Neuronal stem cell (in vitro differentiated cells): ENCODE data around the gene SQSTM1.
A peak's percentile ranks its signal among the peaks of the same experiment; 100 is the strongest.

ENCODE experiments used
- DNase-seq: peaks from one replicate; pipeline ENCODE4 v3.0.0-alpha.2; 2013; ENCODE audit warnings: low spot score
- H2AFZ ChIP-seq: one replicate; pipeline ENCODE4 v1.6.1; 2013; ENCODE audit warnings: mild to moderate bottlenecking, low read length, inconsistent platforms
- H2AK5ac ChIP-seq: 2 replicates; pipeline ENCODE4 v1.6.1; 2013; ENCODE audit warnings: low read depth, mild to moderate bottlenecking, inconsistent platforms, low read length, moderate library complexity, mixed read lengths
- H2BK120ac ChIP-seq: 2 replicates; pipeline ENCODE4 v1.6.1; 2013; ENCODE audit warnings: low read depth, mild to moderate bottlenecking, inconsistent platforms, low read length, moderate library complexity, mixed read lengths
- H2BK12ac ChIP-seq: one replicate; pipeline ENCODE4 v1.6.1; 2013; ENCODE audit warnings: low read length, inconsistent platforms
- H2BK15ac ChIP-seq: 2 replicates; pipeline ENCODE4 v1.6.1; 2013; ENCODE audit warnings: mild to moderate bottlenecking, low read length, inconsistent platforms, mixed read lengths
- H2BK5ac ChIP-seq: one replicate; pipeline ENCODE4 v1.6.1; 2013; ENCODE audit warnings: inconsistent platforms, mild to moderate bottlenecking, low read length, moderate library complexity
- H3K14ac ChIP-seq: one replicate; pipeline ENCODE4 v1.6.1; 2013; ENCODE audit warnings: low read length, inconsistent platforms
- H3K18ac ChIP-seq: 2 replicates; pipeline ENCODE4 v1.6.1; 2013; ENCODE audit warnings: low read length, inconsistent platforms
- H3K23ac ChIP-seq: 2 replicates; pipeline ENCODE4 v1.6.1; 2013; ENCODE audit warnings: low read depth, mild to moderate bottlenecking, mixed read lengths, low read length, inconsistent platforms; ENCODE audit not compliant: poor library complexity
- H3K27ac ChIP-seq: replicated peaks from 3 replicates; pipeline ENCODE4 v1.5.1; 2013; ENCODE audit warnings: low read length, inconsistent platforms
- H3K27me3 ChIP-seq, 3 experiments: 2 replicates each; pipeline ENCODE4 v1.6.1; 2013; ENCODE audit warnings: low read length in 3 of 3, mild to moderate bottlenecking in 2 of 3, inconsistent platforms in 1 of 3, low read depth in 1 of 3, mixed read lengths in 1 of 3, moderate library complexity in 1 of 3; ENCODE audit not compliant: control insufficient read depth in 3 of 3, insufficient read depth in 3 of 3
- H3K36me3 ChIP-seq, 2 donors: replicated peaks in 1 of 2; 2 replicates each; pipeline ENCODE4 v1.6.1; 2013; ENCODE audit warnings: low read length in 2 of 2; ENCODE audit not compliant: control insufficient read depth in 2 of 2, insufficient read depth in 2 of 2
- H3K4ac ChIP-seq: 2 replicates; pipeline ENCODE4 v1.6.1; 2013; ENCODE audit warnings: inconsistent platforms, mild to moderate bottlenecking, low read length, moderate library complexity
- H3K4me1 ChIP-seq, 2 donors: 1 replicate in 1 of 2; 2 replicates in 1 of 2; pipeline ENCODE4 v1.6.1; 2013; ENCODE audit warnings: low read length in 2 of 2, low read depth in 1 of 2; ENCODE audit not compliant: control insufficient read depth in 2 of 2, insufficient read depth in 1 of 2
- H3K4me2 ChIP-seq: one replicate; pipeline ENCODE4 v1.6.1; 2013; ENCODE audit warnings: mild to moderate bottlenecking, low read length, inconsistent platforms; ENCODE audit not compliant: insufficient read depth, poor library complexity, severe bottlenecking
- H3K4me3 ChIP-seq, 2 donors: 2 replicates each; pipeline ENCODE4 v1.5.1; 2013; ENCODE audit warnings: low read length in 2 of 2, mild to moderate bottlenecking in 2 of 2, inconsistent platforms in 1 of 2, moderate library complexity in 1 of 2
- H3K79me1 ChIP-seq: one replicate; pipeline ENCODE4 v1.6.1; 2013; ENCODE audit warnings: low read depth, mild to moderate bottlenecking, inconsistent platforms, low read length, moderate library complexity
- H3K9ac ChIP-seq: one replicate; pipeline ENCODE4 v1.6.1; 2013; ENCODE audit warnings: mild to moderate bottlenecking, low read depth, low read length, inconsistent platforms; ENCODE audit not compliant: poor library complexity
- H3K9me3 ChIP-seq, 2 donors: replicated peaks in 1 of 2; 2 replicates each; pipeline versions ENCODE3 to v1.6.1; 2013; ENCODE audit warnings: low read length in 2 of 2, mild to moderate bottlenecking in 2 of 2, inconsistent platforms in 1 of 2, low read depth in 1 of 2, mixed read lengths in 1 of 2, moderate library complexity in 1 of 2; ENCODE audit not compliant: control insufficient read depth in 2 of 2, insufficient read depth in 1 of 2
- H4K8ac ChIP-seq: one replicate; pipeline ENCODE4 v1.6.1; 2013; ENCODE audit warnings: low read depth, mild to moderate bottlenecking, inconsistent platforms, low read length, moderate library complexity
- H4K91ac ChIP-seq: one replicate; pipeline ENCODE4 v1.6.1; 2013; ENCODE audit warnings: low read length, low read depth, mild to moderate bottlenecking, inconsistent platforms; ENCODE audit not compliant: poor library complexity
- WGBS, 2 donors: extraction: QIAGEN DNeasy Blood & Tissue Kit; methylation state at CpG; one replicate each; pipeline ENCODE4 v1.1.7; 2013; ENCODE audit warnings: missing lambda C conversion rate in 2 of 2, mixed read lengths in 1 of 2; ENCODE audit not compliant: insufficient read length in 2 of 2, insufficient replicate concordance in 1 of 2; ENCODE audit errors: extremely low coverage in 2 of 2; 5-methylcytosine and 5-hydroxymethylcytosine counted together

SQSTM1 gene

GRCh38 chr5:179867476-179867875 is 46.8 kb downstream of the SQSTM1 start:
- Histone ChIP-seq H3K36me3 (peaks cover 47 to 86% of the 10 kb centered on the region in 2 donors), H3K4me3 (no peak overlapping the region), H2AFZ (no peak overlapping the region), H3K23ac (no peak overlapping the region), H3K14ac (no peak overlapping the region), H2BK15ac (no peak overlapping the region), H2BK120ac (no peak overlapping the region), H3K4me2 (no peak overlapping the region), H3K9ac (no peak overlapping the region), H3K18ac (no peak overlapping the region), H2BK12ac (no peak overlapping the region), H3K27ac (no peak overlapping the region), H2AK5ac (peak overlapping the region; percentile 21), H2BK5ac (no peak overlapping the region), H3K4me1 (peaks cover 0 to 15% of the 10 kb centered on the region in 2 donors), H3K27me3 (no peaks in the 10 kb centered on the region), H3K79me1 (peaks cover 4% of the 10 kb centered on the region), H4K91ac (no peak overlapping the region), H3K9me3 (peaks cover 0 to under 1% of the 10 kb centered on the region in 2 donors), H3K4ac (no peak overlapping the region), H4K8ac (no peak overlapping the region)
- whole genome bisulfite sequencing, 2 donors = no CpG with 5 or more reads among the region's 11 CpGs
- no peak for DNase-seq

- no peak for DNase-seq
- Histone ChIP-seq H2AK5ac (peak overlapping the region; percentile 58), H3K9me3 (no peaks in the 10 kb centered on the region), H2AFZ (no peak overlapping the region), H3K9ac (peak overlapping the region; percentile 66), H3K27me3 (no peaks in the 10 kb centered on the region), H2BK15ac (peak overlapping the region; percentile 96), H2BK5ac (peak overlapping the region; percentile 41), H2BK12ac (no peak overlapping the region), H3K4me1 (peaks cover 0 to 15% of the 10 kb centered on the region in 2 donors), H3K36me3 (peaks cover 49 to 86% of the 10 kb centered on the region in 2 donors), H3K23ac (peak overlapping the region; percentile 87), H3K4me3 (no peak overlapping the region), H3K4me2 (no peak overlapping the region), H3K14ac (no peak overlapping the region), H3K18ac (peak overlapping the region; percentile 74), H3K27ac (peak overlapping the region; percentile 41), H4K8ac (no peak overlapping the region), H2BK120ac (no peak overlapping the region), H4K91ac (no peak overlapping the region), H3K79me1 (peaks cover 4% of the 10 kb centered on the region), H3K4ac (peak overlapping the region; percentile 48)
- WGBS, 2 donors = no CpG with 5 or more reads among the region's 14 CpGs
Observed at GRCh38 chr5:179868541-179868940, 47.8 kb downstream of the SQSTM1 start.

- H3K9me3 ChIP-seq = no peaks in the 10 kb centered on the region
- H3K4ac ChIP-seq = no peak overlapping the region
- H3K23ac ChIP-seq = no peak overlapping the region
- DNase-seq = no peak
- peaks cover 0 to 15% of the 10 kb centered on the region in 2 donors for H3K4me1 ChIP-seq
- H3K27me3 ChIP-seq = no peaks in the 10 kb centered on the region
- no peak overlapping the region for H2BK120ac ChIP-seq
- H2BK12ac ChIP-seq = no peak overlapping the region
- H2BK5ac ChIP-seq = peak overlapping the region; percentile 41
- peaks cover 49 to 86% of the 10 kb centered on the region in 2 donors for H3K36me3 ChIP-seq
- H4K8ac ChIP-seq = peak overlapping the region; percentile 30
- H4K91ac ChIP-seq = no peak overlapping the region
- no peak overlapping the region for H2AFZ ChIP-seq
- peaks cover 4% of the 10 kb centered on the region for H3K79me1 ChIP-seq
- H3K4me3 ChIP-seq = no peak overlapping the region
- H3K4me2 ChIP-seq = peak overlapping the region; percentile 3
- H3K9ac ChIP-seq = no peak overlapping the region
- no peak overlapping the region for H3K27ac ChIP-seq
- whole genome bisulfite sequencing, 2 donors = no CpG with 5 or more reads among the region's 5 CpGs
- no peak overlapping the region for H2BK15ac ChIP-seq
- peak overlapping the region; percentile 21 for H2AK5ac ChIP-seq
- no peak overlapping the region for H3K14ac ChIP-seq
- peak overlapping the region; percentile 74 for H3K18ac ChIP-seq
Observed at GRCh38 chr5:179869101-179869500, 48.4 kb downstream of the SQSTM1 start.

- H3K9ac ChIP-seq = no peak overlapping the region
- H3K27me3 ChIP-seq = no peaks in the 10 kb centered on the region
- H2BK15ac ChIP-seq = no peak overlapping the region
- no peak overlapping the region for H3K14ac ChIP-seq
- no peak overlapping the region for H3K4me3 ChIP-seq
- no peak overlapping the region for H2AFZ ChIP-seq
- peak overlapping the region; percentile 26 for H3K27ac ChIP-seq
- no peak for DNase-seq
- no peak overlapping the region for H3K23ac ChIP-seq
- H3K9me3 ChIP-seq = no peaks in the 10 kb centered on the region
- peak overlapping the region; percentile 63 for H2AK5ac ChIP-seq
- H3K4me1 ChIP-seq = peaks cover 0 to 15% of the 10 kb centered on the region in 2 donors
- no peak overlapping the region for H4K8ac ChIP-seq
- peak overlapping the region; percentile 61 for H2BK5ac ChIP-seq
- no peak overlapping the region for H3K4ac ChIP-seq
- peaks cover 52 to 88% of the 10 kb centered on the region in 2 donors for H3K36me3 ChIP-seq
- no CpG with 5 or more reads among the region's 16 CpGs for WGBS, 2 donors
- peaks cover 4% of the 10 kb centered on the region for H3K79me1 ChIP-seq
- H4K91ac ChIP-seq = no peak overlapping the region
- no peak overlapping the region for H2BK12ac ChIP-seq
- H2BK120ac ChIP-seq = peak overlapping the region; percentile 7
- peak overlapping the region; percentile 67 for H3K18ac ChIP-seq
- no peak overlapping the region for H3K4me2 ChIP-seq
Observed at GRCh38 chr5:179869641-179870402, 49.1 kb downstream of the SQSTM1 start.
